Middle frontal gyrus (tissue), 1 donor: ENCODE data around the gene IGBP1.
"Not testable (repeated sequence)": the region's sequence is repeated elsewhere in the genome, so short reads cannot be mapped to it uniquely, and the experiment has no call there.

ENCODE experiments used
- DNase-seq: peaks from one replicate; pipeline ENCODE4 v3.0.0-alpha.2; 2015; ENCODE audit warnings: low spot score; ENCODE audit errors: extremely low spot score

The IGBP1 gene

GRCh38 chrX:70166601-70167590 is 33.6 kb downstream of the IGBP1 start:
- DNase-seq, result peak; percentile 4

DNA sequence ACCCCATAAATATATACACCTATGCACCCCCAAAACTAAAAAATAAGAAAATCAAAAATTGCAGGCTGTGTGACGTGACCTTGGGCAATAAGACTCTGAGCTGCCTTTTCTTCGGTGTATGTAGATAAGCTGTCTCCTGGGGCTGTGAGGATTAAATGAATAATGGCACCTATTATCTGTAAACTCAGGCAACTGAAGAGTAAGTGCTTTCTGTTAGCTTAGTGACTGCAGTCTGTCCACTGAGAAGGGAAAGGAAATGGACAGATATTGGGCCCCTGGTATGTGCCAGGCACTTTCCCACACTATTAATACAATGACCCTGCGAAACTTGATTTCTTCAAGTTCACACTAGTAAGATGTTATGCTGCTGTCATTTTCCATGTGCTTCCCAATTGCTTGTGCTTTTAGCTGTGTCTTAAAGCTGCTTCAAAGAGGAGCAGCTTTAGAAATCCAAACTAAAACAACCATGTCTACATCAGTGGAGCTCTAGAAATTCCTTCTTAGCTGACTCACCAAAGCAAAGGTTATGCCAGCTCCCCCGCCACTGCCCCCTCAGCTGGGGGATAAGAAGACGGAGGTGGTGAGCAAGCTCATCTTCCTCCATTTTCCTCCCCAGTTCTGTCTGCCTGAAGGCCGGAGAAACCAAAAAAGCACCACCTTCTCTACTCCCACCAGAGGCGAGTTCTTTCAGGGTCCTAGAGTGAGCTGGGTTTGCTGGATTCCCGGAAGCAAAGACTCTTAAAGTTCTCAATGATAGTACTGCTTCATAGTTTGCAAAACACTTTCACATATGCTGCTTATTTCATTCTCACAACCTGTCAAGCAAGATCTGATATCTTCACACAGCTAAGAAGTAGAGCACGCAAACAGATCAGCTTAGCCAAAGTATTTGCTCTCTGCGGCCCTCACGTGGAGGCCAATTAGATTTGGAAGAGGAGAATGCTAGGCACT is 35.3 kb downstream of the IGBP1 start:
- DNase-seq, result peak; percentile 25

- DNase-seq, result no peak
These were observed 36.0 kb downstream of the IGBP1 start for GRCh38 chrX:70169281-70169680.

- no peak for DNase-seq
These were observed 38.4 kb downstream of the IGBP1 start for GRCh38 chrX:70171624-70172023.

GRCh38 chrX:70172221-70172620 is 39.0 kb downstream of the IGBP1 start:
- no peak for DNase-seq

DNA sequence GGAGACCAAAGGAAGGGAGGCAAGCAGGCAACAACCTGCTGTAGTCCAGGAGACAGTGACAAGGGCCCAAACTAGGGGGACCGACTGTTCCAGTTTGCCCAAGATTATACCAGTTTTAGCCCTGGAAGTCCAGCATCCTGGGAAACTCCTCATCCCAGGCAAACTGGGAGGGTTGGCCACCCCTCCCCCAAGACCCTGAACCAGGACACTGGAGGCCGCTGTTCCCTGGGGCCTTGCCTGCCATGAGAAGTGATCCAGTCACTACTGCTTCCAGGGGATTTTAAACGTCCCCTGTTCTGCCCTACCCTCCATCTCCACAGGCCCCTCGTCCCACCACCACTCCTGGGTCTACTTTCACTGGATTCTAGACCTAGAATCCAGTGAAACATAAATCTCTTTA is 39.7 kb downstream of the IGBP1 start:
- no peak for DNase-seq

- DNase-seq, result no peak
These were observed 41.5 kb downstream of the IGBP1 start for GRCh38 chrX:70174754-70175153.

DNA sequence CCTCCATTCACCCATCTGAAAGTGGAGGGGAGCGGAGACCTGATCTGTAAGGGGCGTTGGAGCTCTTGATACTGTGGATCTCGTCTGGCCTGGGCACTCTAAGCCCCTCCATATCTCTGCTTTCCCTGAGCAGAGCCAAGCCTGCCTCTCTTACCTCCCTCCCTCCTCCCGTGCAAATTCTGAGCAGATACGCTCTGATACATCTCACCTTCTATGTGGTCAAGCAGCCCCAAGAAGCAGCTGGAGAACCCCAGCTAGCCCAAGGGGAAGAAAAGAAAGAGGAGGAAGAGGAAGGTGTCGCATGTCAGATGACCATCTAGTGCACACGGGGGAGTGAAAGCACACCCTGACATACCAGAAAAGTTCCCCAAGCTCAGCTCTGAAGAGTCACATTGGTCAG is 42.1 kb downstream of the IGBP1 start:
- no peak for DNase-seq

DNA sequence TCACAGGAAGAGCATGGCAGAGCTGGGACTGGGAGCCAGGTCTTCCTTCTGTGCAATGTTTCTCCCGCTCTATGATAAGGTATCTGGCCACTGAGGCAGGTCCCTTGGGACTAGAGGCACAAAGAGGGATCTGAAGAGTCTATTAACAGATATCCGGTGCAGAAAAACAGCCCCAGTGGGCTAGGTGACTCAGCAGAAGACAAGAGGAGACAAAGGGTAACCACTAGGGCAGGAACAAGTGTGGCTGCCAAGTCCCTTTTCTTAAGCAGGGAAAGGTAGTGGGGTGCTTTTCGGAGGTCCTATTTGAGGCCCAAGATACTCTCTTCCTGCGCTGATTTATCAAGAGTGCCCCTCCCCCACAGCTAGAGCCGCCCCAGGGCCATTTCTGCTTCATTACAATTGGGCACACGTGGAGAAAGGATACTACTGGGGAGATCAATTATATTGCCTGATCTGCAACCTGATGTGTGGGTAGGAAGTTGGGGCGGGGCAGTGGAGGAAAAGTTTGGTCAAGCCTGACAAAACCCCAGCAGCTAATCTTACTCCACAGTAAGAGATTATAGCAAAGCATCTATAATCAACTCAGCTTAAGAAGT is 43.8 kb downstream of the IGBP1 start, which contains the start of gene DGAT2L6:
Gene DGAT2L6 (plus strand): TSS at position 546 of the 596 bp plus-strand sequence. CDS start 100 bp downstream, outside the sequence.
- no peak for DNase-seq

GRCh38 chrX:70183091-70183490 is 49.8 kb downstream of the IGBP1 start:
- no peak for DNase-seq

- DNase-seq, result no peak
These were observed 57.0 kb downstream of the IGBP1 start for GRCh38 chrX:70190225-70190624.

- no peak for DNase-seq
These were observed 63.9 kb downstream of the IGBP1 start for GRCh38 chrX:70196961-70197720.

- DNase-seq, result no peak
These were observed 68.5 kb downstream of the IGBP1 start for GRCh38 chrX:70201732-70202131.

DNA sequence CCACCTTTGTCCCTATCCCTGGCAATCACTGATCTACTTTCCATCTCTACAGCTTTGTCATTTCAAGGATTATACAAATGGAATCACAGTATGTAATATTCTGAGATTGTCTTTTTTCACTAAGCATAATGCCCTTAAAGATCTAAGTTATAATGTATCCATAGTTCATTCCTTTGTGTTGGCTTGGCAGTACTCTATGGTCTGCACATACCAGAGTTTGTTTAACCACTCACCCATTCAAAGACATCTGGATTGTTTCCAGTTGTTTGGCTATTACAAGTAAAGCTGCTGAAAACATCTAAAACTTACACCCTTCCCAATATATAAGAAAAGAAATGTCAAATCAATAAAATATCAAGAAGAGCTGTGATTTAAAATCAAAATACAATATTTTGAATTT is 75.2 kb downstream of the IGBP1 start:
- DNase-seq, result no peak

GRCh38 chrX:70209570-70209969 is 76.3 kb downstream of the IGBP1 start:
- not testable (repeated sequence) for DNase-seq
